HG02571 (cell line): ENCODE data around the gene PYGB.
A peak's percentile ranks its signal among the peaks of the same experiment; 100 is the strongest.

Experiments
- ATAC-seq: cut with Tn5 transposase; IDR thresholded peaks from one replicate; pipeline ENCODE4 v1.9.1; 2021; ENCODE audit warnings: mild to moderate bottlenecking, moderate library complexity; ENCODE audit not compliant: unreplicated experiment

The PYGB gene

GRCh38 chr20:25247956-25248785 is at the start of gene PYGB:
PYGB (plus strand) TSS chr20:25248085; CDS start chr20:25248179, 94 bp downstream.
- peak; percentile 58 for ATAC-seq

DNA sequence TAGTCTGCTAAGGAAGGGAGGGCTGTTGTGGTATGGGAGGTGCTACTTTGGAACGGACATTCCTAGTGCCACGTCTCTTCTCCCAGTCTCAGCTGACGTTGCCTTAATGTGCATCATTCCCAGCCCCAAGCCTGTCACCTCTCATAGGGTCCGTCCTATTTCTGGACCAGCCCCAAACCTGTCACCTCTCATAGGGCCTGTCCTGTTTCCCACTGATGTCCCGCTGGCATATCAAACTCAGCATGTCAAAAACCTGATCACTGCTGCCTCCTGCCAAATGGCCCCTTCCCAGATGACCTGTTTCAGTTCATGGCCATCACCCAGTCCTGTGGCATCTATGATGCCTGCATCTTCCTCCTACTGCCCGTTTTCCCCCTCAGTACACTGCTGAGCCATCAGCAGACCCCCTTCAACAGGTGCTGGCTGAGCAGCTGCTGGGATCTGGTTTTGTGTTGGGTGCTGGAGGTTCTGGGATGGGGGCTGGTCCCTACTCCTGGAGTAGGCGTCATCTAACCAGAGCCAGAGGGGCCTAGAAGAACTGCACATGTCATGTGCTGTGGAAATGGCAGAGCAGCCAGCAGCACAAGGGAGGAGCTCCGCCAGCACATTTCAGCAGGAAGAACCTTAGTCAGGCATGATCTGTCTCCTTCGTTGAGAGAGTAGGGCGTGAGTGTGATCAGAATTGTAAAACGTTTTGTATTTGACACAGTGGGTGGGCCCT is 49.1 kb upstream of the PYGB start:
- ATAC-seq: no peak

DNA sequence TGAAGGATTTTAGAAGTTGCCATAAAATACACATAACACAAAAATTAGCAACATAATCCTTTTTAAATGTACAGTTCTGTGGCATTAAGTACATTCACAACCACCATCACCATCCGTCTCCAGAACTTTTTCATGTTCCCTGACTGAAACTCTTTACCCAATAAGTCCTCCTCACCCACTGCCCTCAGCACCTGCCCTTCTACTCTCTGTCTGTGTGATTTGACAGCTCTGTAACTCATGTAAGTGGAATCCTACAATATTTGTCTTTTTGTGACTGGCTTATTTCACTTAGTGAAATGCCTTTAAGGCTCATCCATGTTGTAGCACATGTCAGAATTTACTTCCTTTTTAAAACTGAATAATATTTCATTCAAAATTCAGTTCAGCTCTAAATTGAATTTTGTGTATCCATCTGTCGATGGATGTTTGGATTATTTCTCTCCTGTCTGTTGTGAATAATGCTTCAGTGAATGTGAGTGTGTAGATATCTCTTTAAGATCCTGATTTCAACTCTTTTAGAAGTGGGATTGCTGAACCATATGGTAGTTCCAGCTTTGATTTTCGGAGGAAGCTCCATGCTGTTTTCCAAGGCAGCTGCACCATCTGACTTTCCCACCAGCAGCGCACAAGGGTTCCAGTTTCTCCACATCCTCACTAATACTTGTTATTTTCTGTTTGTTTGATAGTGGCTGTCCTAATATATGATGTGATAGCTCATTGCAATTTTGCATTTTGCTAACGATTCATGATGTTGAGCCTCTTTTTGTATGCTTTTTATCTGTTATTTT is 48.2 kb upstream of the PYGB start:
- no peak for ATAC-seq

- ATAC-seq: no peak
These were observed 44.8 kb upstream of the PYGB start for GRCh38 chr20:25203089-25203488.

DNA sequence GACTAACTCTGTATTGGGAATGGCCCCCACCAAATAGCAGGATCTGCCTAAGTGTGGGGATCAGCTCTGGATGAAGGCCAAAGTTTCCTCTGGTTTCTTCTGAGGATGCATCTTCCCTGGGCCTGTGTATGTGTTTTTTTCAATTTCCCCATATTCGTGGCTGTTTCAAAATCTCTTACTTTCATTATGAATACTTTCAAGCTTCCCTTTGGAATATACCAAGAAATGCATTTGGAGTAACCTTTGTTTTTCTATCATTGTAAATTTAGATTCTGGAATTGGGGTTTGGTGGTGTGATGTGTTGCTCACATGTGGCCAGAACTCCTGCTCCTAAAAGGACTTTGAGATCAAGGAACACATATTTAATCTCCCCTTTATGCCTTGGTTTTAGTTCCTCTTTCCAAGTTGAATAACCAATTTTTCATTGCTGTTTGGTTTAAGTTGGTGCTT is 44.0 kb upstream of the PYGB start:
- ATAC-seq: no peak

DNA sequence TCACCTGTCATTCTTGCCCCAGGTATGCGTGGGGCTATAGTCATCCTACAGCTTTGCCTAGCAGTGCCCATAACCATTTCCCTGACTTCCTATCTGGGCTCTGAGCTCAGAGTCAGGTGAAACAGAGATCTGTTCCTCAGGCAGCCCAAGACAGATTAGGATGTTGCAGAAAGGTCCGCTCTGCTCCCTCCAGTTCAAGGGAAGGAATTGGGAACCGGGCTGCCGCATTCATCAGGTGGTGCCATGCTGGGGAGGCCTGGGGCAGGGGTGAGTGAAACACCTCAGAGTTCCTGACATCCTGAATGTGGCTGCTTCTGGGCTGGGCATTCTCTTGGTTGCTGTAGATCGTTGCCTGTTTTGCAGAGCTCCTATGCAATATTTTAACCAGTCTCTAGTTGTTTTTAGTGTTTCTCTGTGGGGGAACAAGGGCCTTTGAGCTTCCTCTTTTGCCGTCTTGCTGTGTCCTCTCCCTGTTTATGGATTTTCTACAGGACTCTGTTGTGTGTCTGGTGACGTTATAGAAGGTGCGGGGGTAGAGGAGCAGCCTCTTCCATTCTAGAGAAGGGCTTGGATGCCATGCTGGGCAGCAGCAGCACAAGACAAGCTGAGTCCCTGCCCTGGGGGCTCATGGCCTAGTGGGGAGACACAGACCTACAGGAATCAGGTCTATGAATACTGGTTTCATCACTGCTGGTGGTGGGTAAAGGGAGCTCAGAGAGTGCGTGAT is 43.2 kb upstream of the PYGB start:
- ATAC-seq: no peak

DNA sequence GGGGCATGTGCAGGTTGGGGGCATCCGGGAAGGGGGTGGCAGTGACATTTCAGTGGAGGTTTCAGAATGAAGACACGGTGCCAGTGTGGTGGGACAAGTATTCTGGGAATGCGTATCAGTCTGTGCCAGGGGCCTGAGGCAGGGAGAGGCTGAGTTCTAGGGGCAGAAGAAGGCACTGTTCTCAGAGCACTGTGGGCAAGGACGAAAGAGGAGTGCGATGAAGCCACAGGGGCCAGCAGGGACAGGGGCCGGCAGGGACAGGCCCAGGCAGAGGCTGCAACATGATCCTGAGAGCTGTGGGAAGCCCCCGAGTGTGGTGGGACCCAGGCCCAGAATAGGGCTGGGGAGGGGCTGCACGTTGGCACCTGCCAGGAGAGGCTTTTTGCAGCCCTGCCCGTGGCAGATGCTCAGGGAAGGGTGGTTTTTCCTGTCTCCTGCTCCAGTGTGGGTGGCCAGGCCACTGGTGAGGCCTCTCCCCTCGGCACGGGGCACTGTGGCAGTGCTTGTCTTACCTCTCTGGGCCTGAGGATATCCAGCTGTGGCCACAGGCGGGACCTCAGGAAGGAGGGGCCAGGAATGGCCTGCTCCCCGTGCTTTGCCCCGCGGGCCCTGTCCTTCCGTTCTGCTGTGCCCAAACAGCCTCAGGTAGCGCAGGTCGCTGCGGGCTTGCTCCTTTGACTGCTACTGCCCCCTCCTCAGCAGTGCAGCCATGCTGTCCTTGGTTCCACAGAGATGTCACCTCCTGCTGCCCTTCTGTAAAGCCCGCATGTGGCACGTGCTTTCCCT is 42.4 kb upstream of the PYGB start:
- ATAC-seq: no peak

GRCh38 chr20:25206063-25206403 is 41.9 kb upstream of the PYGB start:
- no peak for ATAC-seq

DNA sequence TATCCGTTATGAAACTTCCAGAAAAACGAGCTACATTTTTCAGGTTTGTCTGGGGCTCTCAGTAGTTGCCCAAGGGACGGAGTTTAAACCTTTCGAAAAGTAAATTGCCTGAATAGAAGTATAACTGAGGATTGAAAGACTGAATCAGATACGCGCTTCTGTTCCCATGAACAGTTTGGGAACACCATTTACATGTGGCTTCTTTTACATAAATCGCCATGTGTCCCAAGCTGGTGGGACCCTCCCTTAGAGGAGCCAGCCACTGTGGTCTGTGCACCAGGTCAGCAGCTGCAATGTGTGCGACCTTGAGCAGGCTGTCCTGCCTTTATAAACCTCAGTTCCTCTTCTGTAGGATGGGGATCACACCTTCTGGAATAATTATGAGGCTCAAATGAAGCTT is 41.3 kb upstream of the PYGB start:
- no peak for ATAC-seq

- ATAC-seq: no peak
These were observed 40.5 kb upstream of the PYGB start for GRCh38 chr20:25207149-25207959.

GRCh38 chr20:25207960-25208534 is 39.8 kb upstream of the PYGB start:
- no peak for ATAC-seq

DNA sequence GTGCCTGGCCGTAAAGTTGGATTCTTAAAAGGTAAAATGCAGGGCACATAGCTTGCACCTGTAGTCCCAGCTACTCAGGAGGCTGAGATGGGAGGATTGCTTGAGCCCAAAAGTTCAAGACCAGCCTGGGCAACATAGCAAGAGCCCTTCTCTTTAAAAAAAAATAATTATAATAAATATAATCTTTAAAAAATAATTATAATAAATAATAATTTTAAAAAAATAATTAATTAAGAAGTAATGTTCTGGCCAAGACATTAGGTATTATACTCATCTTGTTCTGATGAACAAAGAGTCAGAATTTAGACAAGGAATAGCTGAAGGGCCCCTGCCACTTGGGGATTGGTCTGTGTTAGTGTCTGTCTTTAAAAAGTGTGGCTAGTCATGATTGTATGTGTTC is 38.5 kb upstream of the PYGB start:
- ATAC-seq: no peak

GRCh38 chr20:25209911-25210310 is 38.0 kb upstream of the PYGB start:
- no peak for ATAC-seq

- no peak for ATAC-seq
These were observed 36.6 kb upstream of the PYGB start for GRCh38 chr20:25211273-25211672.

DNA sequence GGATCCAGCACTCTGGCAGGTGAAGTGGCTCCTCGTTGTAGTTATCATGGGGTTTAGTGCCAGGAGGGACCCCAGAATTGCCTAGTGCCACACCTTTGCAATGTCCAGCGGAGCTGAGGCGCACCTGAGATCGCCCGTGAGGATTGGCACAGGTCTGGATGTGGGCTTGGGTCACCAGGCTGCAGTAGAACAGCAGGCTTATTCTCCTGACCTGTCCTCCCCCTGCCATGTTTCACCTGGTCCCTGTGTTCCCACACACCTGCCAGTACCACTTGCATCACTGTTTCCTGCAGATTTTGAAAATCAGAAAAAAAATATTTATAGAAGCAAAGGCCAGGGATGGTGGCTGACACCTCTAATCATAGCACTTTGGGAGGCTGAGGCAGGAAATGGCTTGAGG is 35.6 kb upstream of the PYGB start:
- no peak for ATAC-seq

GRCh38 chr20:25213566-25214425 is 34.1 kb upstream of the PYGB start:
- no peak for ATAC-seq

DNA sequence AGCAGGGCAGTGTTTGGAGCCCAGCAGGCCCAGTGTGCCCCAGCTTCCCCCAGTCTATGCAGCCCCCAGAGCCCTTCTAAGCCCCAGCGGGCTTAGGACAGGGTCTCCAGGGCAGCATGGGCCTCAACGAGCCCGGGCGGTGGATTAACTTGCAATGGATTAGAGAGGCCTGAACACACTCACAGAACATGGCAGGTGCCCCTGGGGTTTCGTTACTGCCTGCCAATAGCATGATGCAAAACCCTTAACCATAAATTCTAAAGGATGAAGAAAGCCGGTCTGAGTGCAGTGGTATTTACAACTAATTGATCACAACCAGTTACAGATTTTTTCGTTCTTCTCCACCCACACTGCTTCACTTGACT is 33.5 kb upstream of the PYGB start:
- ATAC-seq: no peak

DNA sequence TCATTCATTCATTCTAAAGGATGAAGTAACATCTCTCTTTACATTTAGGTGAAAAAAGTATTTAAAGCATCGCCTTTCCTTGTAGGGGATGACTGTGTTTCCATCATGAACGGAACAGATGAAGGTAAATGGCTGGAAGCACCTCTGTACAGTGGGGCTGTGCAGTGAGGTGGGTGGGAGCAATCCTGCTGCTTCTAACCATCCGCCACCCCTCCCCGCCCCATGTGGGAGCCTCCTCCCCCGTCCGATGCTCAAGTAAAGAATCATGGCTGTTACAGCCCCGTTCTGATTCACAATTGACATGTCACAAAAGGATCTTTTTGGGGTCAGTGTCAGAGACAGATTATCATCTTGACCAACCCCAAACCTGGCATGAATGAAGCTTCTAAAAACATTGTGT is 33.1 kb upstream of the PYGB start:
- no peak for ATAC-seq
